HepG2 (cell line): ENCODE measurements around the gene GDAP2. TPM values are rescaled to one million over a fixed set of nuclear protein-coding genes. Genes with fewer than 3 reads are reported as not detected.

Source experiments
- CREM ChIP-seq, 2 experiments: sonication (generic) in 1 of 2; formaldehyde crosslinking in 1 of 2; IDR thresholded peaks; 2 replicates each; pipeline versions ENCODE4 v1.4.0 to v1.6.1; 2016 to 2020; ENCODE audit warnings: antibody characterized with exemption in 1 of 2, mild to moderate bottlenecking in 1 of 2, missing genetic modification reagents in 1 of 2
- ELF3 ChIP-seq: IDR thresholded peaks from 2 replicates; pipeline ENCODE4 v1.6.1; 2016; ENCODE audit warnings: missing genetic modification reagents, missing compliant biosample characterization
- KDM6A ChIP-seq: IDR thresholded peaks from 2 replicates; pipeline ENCODE4 v1.6.1; 2016; ENCODE audit warnings: low read depth
- MBD4 ChIP-seq: IDR thresholded peaks from 2 replicates; pipeline ENCODE4 v1.6.1; 2012; ENCODE audit warnings: low read length, inconsistent platforms, borderline replicate concordance
- MLX ChIP-seq: IDR thresholded peaks from 2 replicates; pipeline ENCODE4 v1.6.1; 2016
- NFATC3 ChIP-seq: sonication (generic); formaldehyde crosslinking; IDR thresholded peaks from 2 replicates; pipeline ENCODE4 v1.5.1; 2020; ENCODE audit warnings: mild to moderate bottlenecking, missing genetic modification reagents
- NR2F2 ChIP-seq: IDR thresholded peaks from 2 replicates; pipeline ENCODE4 v1.6.1; 2012; ENCODE audit warnings: low read depth, inconsistent platforms, borderline replicate concordance
- NRL ChIP-seq: sonication (generic); formaldehyde crosslinking; IDR thresholded peaks from 2 replicates; pipeline ENCODE4 v1.5.0; 2020; ENCODE audit warnings: missing genetic modification reagents, mild to moderate bottlenecking, moderate library complexity, borderline replicate concordance
- SIN3B ChIP-seq: fragments of 150-350 bp; IDR thresholded peaks from 2 replicates; pipeline ENCODE4 v1.6.1; 2014; ENCODE audit warnings: low read length
- SOX6 ChIP-seq, 2 experiments: fragments of 450-650 bp in 1 of 2; sonication (generic) in 1 of 2; formaldehyde crosslinking in 1 of 2; IDR thresholded peaks; 2 replicates each; pipeline versions ENCODE4 v1.4.0 to v1.6.1; 2017 to 2020; ENCODE audit warnings: antibody characterized with exemption in 1 of 2, mild to moderate bottlenecking in 1 of 2, missing genetic modification reagents in 1 of 2
- SRF ChIP-seq: IDR thresholded peaks from 2 replicates; pipeline ENCODE4 v1.6.1; 2011; ENCODE audit warnings: mild to moderate bottlenecking, low read depth, low read length, moderate library complexity
- THAP7 ChIP-seq: sonication (generic); formaldehyde crosslinking; IDR thresholded peaks from 2 replicates; pipeline ENCODE4 v1.8.1; 2023; ENCODE audit warnings: mild to moderate bottlenecking, missing genetic modification reagents
- ZFYVE20 ChIP-seq: sonication (generic); formaldehyde crosslinking; IDR thresholded peaks from 2 replicates; pipeline ENCODE4 v1.8.0; 2023; ENCODE audit warnings: low read depth, mild to moderate bottlenecking, moderate library complexity, missing genetic modification reagents, borderline replicate concordance
- ZMYM2 ChIP-seq: sonication (generic); formaldehyde crosslinking; IDR thresholded peaks from 2 replicates; pipeline ENCODE4 v1.8.0; 2022; ENCODE audit warnings: mild to moderate bottlenecking, missing genetic modification reagents
- ZNF296 ChIP-seq: sonication (generic); formaldehyde crosslinking; conservative IDR thresholded peaks from 2 replicates; pipeline ENCODE4 v1.5.0; 2020; ENCODE audit warnings: mild to moderate bottlenecking, missing genetic modification reagents
- ZNF75D ChIP-seq: sonication (generic); formaldehyde crosslinking; IDR thresholded peaks from 2 replicates; pipeline ENCODE4 v1.8.1; 2023; ENCODE audit warnings: missing genetic modification reagents, mild to moderate bottlenecking, borderline replicate concordance
- polyA plus RNA-seq, 8 experiments: library from polyadenylated mRNA; depleted of rRNA in 3 of 8; stranded (reverse) in 7 of 8; unstranded in 1 of 8; fragments of >200 nt; fragmentation: Illumina TruSeq in 4 of 8; extraction: Trizol in 4 of 8; gene quantifications; 2 replicates each; pipeline versions ENCODE4 v1.2.1 to v1.2.3, GENCODE V29; 2011 to 2016; ENCODE audit warnings: low read depth in 4 of 8, missing spikeins in 1 of 8, mixed read lengths in 1 of 8; ENCODE audit not compliant: insufficient read depth in 1 of 8
- total RNA-seq, 5 experiments: library from RNA; depleted of rRNA; stranded (reverse); fragments of >200 nt; fragmentation: Illumina TruSeq; extraction: Trizol; gene quantifications; 2 replicates each; pipeline ENCODE4 v1.2.3, GENCODE V29; 2016; ENCODE audit warnings: low read depth in 1 of 5
- TF ChIP-seq, protein P1 (sequence below): sonication (generic); formaldehyde crosslinking; IDR thresholded peaks from 2 replicates; pipeline ENCODE4 v1.4.0; 2020; ENCODE audit warnings: missing genetic modification reagents
- TF ChIP-seq, protein P2 (sequence below): sonication (generic); formaldehyde crosslinking; IDR thresholded peaks from 2 replicates; pipeline ENCODE4 v1.5.1; 2020; ENCODE audit warnings: mild to moderate bottlenecking, moderate library complexity, missing genetic modification reagents
- TF ChIP-seq, protein P3 (sequence below): sonication (generic); formaldehyde crosslinking; IDR thresholded peaks from 2 replicates; pipeline ENCODE4 v1.5.1; 2020; ENCODE audit warnings: mild to moderate bottlenecking, missing genetic modification reagents, borderline replicate concordance

Gene GDAP2
- total and polyA plus RNA-seq, 2 of the 13 experiments (the other 11 are each of a cell fraction or from before 2014, with no cell fraction given), result 11.4 to 23.2 TPM

- TF ChIP-seq, protein P1, sequence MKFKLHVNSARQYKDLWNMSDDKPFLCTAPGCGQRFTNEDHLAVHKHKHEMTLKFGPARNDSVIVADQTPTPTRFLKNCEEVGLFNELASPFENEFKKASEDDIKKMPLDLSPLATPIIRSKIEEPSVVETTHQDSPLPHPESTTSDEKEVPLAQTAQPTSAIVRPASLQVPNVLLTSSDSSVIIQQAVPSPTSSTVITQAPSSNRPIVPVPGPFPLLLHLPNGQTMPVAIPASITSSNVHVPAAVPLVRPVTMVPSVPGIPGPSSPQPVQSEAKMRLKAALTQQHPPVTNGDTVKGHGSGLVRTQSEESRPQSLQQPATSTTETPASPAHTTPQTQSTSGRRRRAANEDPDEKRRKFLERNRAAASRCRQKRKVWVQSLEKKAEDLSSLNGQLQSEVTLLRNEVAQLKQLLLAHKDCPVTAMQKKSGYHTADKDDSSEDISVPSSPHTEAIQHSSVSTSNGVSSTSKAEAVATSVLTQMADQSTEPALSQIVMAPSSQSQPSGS (CRISPR knock-in tag), result peak; percentile 14; the same call in 1 of the 2 replicates
- TF ChIP-seq, protein P2, sequence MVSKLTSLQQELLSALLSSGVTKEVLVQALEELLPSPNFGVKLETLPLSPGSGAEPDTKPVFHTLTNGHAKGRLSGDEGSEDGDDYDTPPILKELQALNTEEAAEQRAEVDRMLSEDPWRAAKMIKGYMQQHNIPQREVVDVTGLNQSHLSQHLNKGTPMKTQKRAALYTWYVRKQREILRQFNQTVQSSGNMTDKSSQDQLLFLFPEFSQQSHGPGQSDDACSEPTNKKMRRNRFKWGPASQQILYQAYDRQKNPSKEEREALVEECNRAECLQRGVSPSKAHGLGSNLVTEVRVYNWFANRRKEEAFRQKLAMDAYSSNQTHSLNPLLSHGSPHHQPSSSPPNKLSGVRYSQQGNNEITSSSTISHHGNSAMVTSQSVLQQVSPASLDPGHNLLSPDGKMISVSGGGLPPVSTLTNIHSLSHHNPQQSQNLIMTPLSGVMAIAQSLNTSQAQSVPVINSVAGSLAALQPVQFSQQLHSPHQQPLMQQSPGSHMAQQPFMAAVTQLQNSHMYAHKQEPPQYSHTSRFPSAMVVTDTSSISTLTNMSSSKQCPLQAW (CRISPR knock-in tag), result peak; percentile 51; the same call in 1 of the 2 replicates
- TF ChIP-seq NRL (CRISPR knock-in tag) (no peak), ZFYVE20 (no peak), SRF (peak; percentile 77), NR2F2 (0 out of 2 replicates have a peak, but pooled peaks have one; percentile 43), MLX (CRISPR knock-in tag) (no peak), KDM6A (CRISPR knock-in tag) (peak; percentile 59; the same call in 1 of the 2 replicates), MBD4 (no peak), SIN3B (no peak), ZNF296 (CRISPR knock-in tag) (no peak), ELF3 (CRISPR knock-in tag) (no peak), THAP7 (CRISPR knock-in tag) (no peak), SOX6 (IDR thresholded peaks at IDR 0.05) (no peak), SOX6 (CRISPR knock-in tag; IDR thresholded peaks at IDR 0.05) (0 out of 2 replicates have a peak, but pooled peaks have one; percentile 17), ZNF75D (CRISPR knock-in tag) (no peak), ZMYM2 (CRISPR knock-in tag) (no peak), NFATC3 (CRISPR knock-in tag) (no peak), CREM (IDR thresholded peaks at IDR 0.05) (peak; percentile 11; the same call in 1 of the 2 replicates), CREM (CRISPR knock-in tag; IDR thresholded peaks at IDR 0.05) (no peak)
- TF ChIP-seq, protein P3, sequence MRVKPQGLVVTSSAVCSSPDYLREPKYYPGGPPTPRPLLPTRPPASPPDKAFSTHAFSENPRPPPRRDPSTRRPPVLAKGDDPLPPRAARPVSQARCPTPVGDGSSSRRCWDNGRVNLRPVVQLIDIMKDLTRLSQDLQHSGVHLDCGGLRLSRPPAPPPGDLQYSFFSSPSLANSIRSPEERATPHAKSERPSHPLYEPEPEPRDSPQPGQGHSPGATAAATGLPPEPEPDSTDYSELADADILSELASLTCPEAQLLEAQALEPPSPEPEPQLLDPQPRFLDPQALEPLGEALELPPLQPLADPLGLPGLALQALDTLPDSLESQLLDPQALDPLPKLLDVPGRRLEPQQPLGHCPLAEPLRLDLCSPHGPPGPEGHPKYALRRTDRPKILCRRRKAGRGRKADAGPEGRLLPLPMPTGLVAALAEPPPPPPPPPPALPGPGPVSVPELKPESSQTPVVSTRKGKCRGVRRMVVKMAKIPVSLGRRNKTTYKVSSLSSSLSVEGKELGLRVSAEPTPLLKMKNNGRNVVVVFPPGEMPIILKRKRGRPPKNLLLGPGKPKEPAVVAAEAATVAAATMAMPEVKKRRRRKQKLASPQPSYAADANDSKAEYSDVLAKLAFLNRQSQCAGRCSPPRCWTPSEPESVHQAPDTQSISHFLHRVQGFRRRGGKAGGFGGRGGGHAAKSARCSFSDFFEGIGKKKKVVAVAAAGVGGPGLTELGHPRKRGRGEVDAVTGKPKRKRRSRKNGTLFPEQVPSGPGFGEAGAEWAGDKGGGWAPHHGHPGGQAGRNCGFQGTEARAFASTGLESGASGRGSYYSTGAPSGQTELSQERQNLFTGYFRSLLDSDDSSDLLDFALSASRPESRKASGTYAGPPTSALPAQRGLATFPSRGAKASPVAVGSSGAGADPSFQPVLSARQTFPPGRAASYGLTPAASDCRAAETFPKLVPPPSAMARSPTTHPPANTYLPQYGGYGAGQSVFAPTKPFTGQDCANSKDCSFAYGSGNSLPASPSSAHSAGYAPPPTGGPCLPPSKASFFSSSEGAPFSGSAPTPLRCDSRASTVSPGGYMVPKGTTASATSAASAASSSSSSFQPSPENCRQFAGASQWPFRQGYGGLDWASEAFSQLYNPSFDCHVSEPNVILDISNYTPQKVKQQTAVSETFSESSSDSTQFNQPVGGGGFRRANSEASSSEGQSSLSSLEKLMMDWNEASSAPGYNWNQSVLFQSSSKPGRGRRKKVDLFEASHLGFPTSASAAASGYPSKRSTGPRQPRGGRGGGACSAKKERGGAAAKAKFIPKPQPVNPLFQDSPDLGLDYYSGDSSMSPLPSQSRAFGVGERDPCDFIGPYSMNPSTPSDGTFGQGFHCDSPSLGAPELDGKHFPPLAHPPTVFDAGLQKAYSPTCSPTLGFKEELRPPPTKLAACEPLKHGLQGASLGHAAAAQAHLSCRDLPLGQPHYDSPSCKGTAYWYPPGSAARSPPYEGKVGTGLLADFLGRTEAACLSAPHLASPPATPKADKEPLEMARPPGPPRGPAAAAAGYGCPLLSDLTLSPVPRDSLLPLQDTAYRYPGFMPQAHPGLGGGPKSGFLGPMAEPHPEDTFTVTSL (CRISPR knock-in tag), result peak; percentile 52; the same call in 1 of the 2 replicates
These were observed 82.6 kb downstream of the GDAP2 start (continued) for GRCh38 chr1:117846674-117847425.
